Stimulated activated CD4-positive, alpha-beta T cell treated with anti-CD3 and anti-CD28 coated beads, Interleukin-2, amount 100 ng/mL, for 4 hours (primary cell): ENCODE data around the gene ZNF469.

Source experiments
- DNase-seq: peaks from one replicate; pipeline ENCODE4 v3.0.0-alpha.2; 2020; ENCODE audit warnings: low read depth

ZNF469 gene

GRCh38 chr16:88411951-88412576 lies 29.3 kb downstream of the ZNF469 start:
- DNase-seq = no peak

DNA sequence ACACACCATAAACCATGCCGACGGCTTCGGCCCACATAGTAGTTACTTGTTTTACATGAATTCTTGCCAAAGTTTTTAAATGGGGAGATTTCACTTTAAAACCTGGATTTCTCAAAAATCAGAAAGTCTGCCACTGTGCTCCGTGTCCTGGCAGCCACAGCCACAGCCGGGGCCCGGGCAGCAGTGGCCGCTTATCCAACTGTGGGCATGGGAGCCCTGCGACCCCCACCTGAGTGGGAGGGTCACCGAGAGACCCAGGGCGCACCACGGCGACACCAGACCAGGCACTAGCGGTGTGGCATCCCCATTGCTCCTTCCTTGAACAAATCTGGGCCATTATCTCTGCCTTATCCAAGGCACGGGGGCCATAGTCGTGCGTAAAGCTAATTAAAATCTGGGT lies 30.0 kb downstream of the ZNF469 start:
- no peak for DNase-seq

- DNase-seq = no peak
Observed at GRCh38 chr16:88413231-88413630, 30.5 kb downstream of the ZNF469 start.

- no peak for DNase-seq
Observed at GRCh38 chr16:88413631-88414030, 30.9 kb downstream of the ZNF469 start.

- DNase-seq = no peak
Observed at GRCh38 chr16:88414521-88415380, 32.0 kb downstream of the ZNF469 start.

GRCh38 chr16:88415381-88415705 lies 32.6 kb downstream of the ZNF469 start:
- no peak for DNase-seq

GRCh38 chr16:88415713-88416323 lies 33.1 kb downstream of the ZNF469 start:
- no peak for DNase-seq

DNA sequence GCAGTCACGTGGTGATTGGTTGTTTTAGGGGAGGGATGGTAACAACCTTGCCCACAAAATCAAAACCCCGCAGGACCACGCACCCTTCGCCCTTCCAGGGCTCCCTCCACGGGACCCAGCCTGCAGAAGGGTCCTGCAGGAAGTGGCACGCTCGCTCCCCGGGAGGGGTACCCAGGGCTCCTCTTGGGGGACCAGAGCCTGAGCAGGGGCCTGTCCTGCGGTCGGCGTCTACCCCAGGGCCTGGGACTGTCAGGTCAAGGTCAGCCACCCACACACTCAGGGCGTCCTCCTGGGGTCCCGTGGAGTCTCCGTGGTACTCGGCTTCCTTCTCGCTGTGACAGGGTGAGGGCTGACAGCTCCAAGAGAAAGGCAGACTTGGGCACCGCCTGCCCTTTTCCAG lies 33.9 kb downstream of the ZNF469 start:
- no peak for DNase-seq

DNA sequence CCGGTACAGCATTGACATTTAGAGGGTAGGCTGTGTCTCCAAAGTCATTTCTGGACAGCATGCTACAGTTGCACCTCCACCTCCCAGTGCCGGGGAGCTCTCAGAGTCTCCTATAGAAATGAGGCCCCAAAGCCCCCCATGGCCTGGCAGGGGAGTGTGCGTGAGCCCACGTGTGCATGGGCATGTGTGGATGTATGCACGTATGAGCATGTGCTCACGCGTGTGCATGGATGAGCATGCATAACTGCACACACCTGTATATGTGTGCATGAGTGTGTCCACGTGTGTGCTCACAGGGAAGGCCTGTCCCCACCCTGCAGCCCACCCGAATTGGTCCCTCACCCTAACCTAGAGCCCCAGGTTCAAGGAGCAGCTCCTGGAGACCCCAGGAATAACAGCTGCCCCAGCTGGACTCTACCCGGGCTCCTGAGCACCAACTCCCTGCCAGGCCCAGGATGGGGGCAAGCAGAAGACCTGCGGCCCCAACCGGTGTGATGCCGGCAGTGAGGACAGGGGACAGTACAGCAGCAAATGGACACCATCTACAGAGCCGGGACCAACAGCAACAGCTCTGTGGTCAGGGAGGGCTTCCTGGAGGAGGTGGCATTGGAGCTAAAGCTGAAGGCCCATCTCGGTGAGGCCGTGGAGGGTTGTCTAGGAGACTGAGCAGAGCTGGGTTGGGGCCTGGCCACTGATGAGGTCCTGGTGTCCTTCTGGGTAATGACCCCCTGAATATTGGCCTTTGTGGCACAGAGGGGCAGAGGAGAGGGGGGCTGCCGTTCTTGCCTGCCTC lies 35.1 kb downstream of the ZNF469 start:
- DNase-seq = no peak

- no peak for DNase-seq
Observed at GRCh38 chr16:88418869-88419268, 36.1 kb downstream of the ZNF469 start.

- DNase-seq = no peak
Observed at GRCh38 chr16:88419790-88420189, 37.0 kb downstream of the ZNF469 start.

DNA sequence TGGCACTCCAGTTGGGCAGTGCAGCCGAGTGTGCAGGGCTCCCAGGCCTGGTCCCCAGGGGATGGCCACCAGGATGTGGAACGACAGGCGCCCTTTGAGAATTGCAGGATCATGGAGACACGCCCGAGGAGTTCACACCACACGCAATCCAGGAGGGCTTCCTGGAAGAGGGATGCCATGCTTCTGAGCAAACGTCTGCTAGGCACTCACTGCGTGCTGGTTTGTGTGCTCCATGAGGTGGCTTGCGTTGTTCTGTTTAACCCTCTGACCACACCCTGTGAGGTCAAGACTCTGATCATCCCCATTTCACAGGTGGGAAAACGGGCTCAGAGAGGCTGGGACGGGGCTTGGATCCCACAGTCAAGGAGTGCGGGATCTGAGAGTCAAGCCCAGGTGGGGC lies 37.7 kb downstream of the ZNF469 start:
- no peak for DNase-seq

GRCh38 chr16:88421301-88421700 lies 38.5 kb downstream of the ZNF469 start:
- DNase-seq = no peak

- DNase-seq = no peak
Observed at GRCh38 chr16:88421871-88422433, 39.2 kb downstream of the ZNF469 start.

DNA sequence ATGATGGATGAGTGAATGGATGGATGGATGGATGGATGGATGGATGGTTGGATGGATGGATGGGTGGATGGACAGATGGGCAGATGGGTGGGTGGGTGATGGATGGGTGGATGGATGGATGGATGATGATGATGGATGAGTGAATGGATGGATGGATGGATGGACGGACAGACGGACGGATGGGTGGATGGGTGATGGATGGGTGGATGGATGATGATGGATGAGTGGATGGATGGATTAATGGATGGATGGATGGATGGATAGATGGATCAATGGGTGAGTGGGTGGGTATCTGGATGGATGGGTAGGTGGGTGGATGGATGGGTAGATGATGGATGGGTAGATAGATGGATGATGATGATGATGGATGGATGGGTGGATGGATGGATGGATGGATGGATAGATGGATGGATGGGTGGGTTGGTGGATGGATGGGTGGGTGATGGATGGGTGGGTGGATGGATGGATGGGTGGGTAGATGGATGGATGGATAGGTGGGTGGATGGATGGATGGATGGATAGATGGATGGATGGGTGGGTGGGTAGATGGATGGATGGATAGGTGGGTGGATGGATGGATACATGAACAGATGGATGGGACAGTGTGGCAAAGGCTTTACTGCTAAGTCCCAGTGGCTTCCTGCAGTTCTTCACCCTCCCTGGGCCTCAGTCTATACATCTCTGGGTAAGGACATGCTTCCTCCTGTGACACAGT lies 40.1 kb downstream of the ZNF469 start:
- DNase-seq = no peak

DNA sequence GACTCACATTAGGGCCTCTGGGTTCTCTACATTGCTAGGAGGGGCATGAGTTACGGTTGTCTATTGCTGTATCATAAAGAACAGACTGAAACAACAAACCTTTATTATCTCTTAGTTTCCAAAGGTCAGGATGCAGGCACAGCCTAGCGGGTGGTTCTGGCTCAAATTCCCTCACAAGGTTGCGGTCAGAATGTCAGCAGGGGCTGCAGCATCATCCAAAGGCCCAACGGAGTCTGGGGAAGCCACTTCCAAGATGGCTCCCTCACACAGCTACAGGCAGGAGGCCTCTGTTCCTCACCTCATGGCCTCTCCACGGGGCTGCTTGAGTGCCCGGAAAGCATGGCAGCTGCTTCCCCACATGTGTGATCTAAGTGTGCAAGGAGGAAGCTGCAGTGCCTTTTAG lies 40.7 kb downstream of the ZNF469 start:
- DNase-seq = no peak

DNA sequence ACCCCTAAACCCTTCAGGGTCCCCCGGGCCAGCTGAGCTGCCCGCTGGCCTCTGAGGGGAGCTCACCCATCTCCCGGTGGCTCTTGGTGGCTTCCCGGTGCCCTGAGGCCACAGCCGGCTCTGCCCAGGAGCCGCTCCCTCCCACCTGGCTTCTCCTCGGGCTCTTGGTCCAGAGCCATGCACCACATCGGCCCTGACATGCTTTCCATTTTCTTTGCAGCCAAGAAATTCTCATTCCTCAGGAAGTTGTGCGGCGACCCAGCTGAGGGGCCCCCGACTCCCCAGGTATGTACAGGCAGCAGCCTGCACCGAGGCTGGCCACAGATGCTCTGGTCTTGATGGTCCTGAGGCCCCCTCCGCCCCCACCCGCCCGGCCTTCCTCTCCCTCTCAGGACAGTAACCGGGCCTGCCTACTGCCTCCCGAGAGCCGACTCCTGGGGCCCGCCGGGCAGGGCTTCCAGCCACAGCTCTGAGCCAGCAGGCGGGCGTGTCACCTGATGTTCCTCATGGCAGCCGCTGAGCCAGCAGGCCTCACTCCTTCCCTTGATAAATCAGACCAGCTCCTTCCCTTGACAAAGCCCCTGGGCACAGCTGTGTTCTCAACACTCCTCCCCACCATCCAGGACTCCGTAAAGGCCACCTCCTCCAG lies 42.0 kb downstream of the ZNF469 start:
- no peak for DNase-seq

DNA sequence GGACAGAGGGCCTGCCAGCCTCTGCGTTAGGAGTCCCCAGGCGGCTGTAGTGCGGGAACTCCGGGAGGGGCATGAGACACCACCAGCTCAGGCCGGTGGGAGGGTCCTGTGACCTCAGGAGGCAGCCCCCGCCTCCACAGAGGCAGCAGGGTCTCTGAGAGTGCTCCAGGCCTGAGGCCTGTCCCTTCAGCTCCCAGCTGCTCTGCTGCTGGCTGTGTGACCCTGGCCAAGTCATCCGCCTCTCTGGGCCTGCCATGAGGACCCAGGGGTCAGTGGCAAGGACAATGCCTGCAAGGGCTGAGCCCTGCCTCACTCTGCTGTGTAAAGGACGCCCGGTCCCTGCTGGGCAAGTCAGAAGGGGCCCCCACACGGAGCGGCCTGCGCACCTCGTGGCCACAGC lies 43.3 kb downstream of the ZNF469 start:
- DNase-seq = no peak

- DNase-seq = no peak
Observed at GRCh38 chr16:88427376-88427775, 44.6 kb downstream of the ZNF469 start.

DNA sequence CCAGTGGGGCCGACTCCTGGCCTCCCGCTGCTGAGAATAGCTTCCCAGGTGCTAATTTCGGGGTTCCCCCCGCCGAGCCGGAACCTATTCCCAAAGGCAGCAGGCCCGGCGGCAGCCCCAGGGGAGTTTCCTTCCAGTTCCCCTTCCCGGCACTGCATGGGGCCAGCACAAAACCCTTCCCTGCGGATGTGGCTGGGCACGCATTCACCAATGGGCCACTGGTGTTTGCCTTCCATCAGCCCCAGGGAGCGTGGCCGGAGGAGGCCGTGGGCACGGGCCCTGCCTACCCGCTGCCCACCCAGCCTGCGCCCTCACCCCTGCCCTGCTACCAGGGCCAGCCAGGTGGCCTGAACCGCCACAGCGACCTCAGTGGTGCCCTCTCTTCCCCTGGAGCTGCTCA lies 45.4 kb downstream of the ZNF469 start:
- DNase-seq = no peak
